ENCODE measurements around the gene ASB9. TPM values are rescaled to one million over a fixed set of nuclear protein-coding genes. Genes with fewer than 3 reads are reported as not detected.
"Not testable (repeated sequence)": the region's sequence is repeated elsewhere in the genome, so short reads cannot be mapped to it uniquely, and the experiment has no call there.

Gene ASB9
- total RNA-seq = 0.70 TPM
- long read RNA-seq, partial matches to known transcripts = 0 of 3 reads
- long read RNA-seq, other reads (novel, unspliced or antisense) = 0 of 3 reads

- intact Hi-C loops (cut with DNase I) = no loop called here
These were observed at the start of gene ASB9 for GRCh38 chrX:15269618-15270521. Gene ASB9 (minus strand): TSS chrX:15270083. CDS start chrX:15269874, 209 bp downstream.

GRCh38 chrX:15319075-15319474 is 49.2 kb upstream of the ASB9 start:
- ATAC-seq (ENCODE audit: poor library complexity) = no peak
- intact Hi-C loops (cut with DNase I) = no loop called here
- DNase-seq = no peak

More at GRCh38 chrX:15269618-15270521, at the start of gene ASB9:
- ATAC-seq (ENCODE audit: poor library complexity) (peak; percentile 57), DNase-seq (peak; percentile 41)

GRCh38 chrX:15315509-15315908 is 45.6 kb upstream of the ASB9 start, which contains the start of gene ASB11:
Gene ASB11 (minus strand): TSS chrX:15315640. CDS start chrX:15315605, 35 bp downstream.
- DNase-seq = no peak
- peak; percentile 77 for ATAC-seq (ENCODE audit: poor library complexity)
- intact Hi-C loops (cut with DNase I) = no loop called here

DNA sequence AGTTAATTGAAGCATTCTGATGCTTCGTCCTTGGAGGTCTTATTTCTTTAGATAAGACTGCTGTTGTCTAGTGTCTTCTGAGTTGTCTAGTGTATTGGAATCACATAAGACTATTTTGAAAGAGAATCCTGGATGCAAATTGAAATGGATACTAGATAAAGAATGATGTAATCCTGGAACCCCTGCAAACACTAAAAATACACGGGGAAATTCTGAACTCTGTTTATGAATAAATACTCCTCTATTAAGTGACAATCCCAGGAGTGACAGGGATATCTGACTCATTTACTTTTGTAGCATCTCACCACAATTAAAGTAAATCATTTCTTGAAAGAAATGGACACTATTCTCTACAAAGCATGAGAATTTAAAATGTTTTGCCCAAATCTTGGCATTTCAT is 44.6 kb upstream of the ASB9 start:
- peak; percentile 40 for ATAC-seq (ENCODE audit: poor library complexity)
- intact Hi-C loops (cut with DNase I) = no loop called here
- no peak for DNase-seq

DNA sequence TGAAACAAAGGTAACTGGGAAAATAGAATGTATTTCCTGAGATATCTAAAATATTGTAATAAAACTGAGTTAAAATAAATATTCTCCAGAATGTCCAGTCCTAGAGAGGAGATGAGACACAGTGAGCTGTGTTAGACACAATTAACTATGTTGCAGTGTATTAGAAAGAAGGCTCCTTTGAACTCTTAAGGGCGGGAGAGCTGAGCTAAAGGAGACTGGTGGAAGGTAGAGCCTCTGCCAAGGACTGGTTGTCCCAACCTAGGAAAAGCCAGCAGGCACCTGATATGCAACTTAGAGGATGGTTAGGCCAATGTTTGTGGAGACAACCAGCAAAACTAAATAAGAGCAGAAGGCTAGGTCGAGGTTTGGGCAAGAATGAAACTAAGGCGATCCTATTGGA is 41.2 kb upstream of the ASB9 start:
- intact Hi-C loops (cut with DNase I) = no loop called here
- peak; percentile 68 for ATAC-seq (ENCODE audit: poor library complexity)

DNA sequence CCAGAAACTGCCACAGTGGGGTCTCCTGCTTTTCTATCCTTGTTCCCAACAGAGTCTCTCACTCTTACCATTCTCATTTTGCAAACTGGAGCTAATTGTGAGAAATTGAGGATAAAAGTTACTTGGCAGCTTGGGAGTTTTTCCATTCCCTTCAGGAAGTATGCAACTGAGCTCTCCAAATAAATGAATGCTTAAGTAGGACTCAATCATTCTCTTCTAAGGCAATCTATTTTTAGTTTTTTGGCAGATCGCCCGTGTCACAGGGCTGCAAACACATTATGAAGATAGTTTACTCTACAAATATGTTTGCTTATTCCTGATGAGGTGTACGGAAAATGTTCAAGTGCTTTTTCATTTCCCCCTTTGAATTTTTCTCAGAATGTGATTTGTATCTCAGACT is 40.2 kb upstream of the ASB9 start:
- intact Hi-C loops (cut with DNase I) = no loop called here
- DNase-seq = no peak
- peak; percentile 78 for ATAC-seq (ENCODE audit: poor library complexity)

More for the DNA sequence above, 41.2 kb upstream of the ASB9 start:
- DNase-seq = no peak

DNA sequence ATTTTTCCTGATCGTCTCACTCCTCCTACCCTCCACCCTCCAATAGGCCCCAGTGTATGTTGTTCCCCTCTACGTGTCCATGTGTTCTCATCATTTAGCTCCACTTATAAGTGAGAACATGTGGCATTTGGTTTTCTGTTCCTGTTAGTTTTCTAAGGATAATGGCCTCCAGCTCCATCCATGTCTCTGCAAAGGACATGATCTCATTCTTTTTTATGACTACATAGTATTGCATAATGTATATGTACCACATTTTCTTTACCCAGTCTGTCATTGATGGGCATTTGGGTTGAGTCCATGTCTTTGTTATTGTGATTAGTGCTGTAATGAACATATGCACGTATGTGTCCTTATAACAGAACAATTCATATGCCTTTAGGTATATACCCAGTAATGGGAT is 36.0 kb upstream of the ASB9 start:
- ATAC-seq (ENCODE audit: poor library complexity); DNase-seq; intact Hi-C loops (cut with DNase I): not testable (repeated sequence)

GRCh38 chrX:15301924-15302323 is 32.0 kb upstream of the ASB9 start:
- ATAC-seq (ENCODE audit: poor library complexity) (peak; percentile 64), DNase-seq (peak; percentile 47)
- intact Hi-C loops (cut with DNase I) = no loop called here

DNA sequence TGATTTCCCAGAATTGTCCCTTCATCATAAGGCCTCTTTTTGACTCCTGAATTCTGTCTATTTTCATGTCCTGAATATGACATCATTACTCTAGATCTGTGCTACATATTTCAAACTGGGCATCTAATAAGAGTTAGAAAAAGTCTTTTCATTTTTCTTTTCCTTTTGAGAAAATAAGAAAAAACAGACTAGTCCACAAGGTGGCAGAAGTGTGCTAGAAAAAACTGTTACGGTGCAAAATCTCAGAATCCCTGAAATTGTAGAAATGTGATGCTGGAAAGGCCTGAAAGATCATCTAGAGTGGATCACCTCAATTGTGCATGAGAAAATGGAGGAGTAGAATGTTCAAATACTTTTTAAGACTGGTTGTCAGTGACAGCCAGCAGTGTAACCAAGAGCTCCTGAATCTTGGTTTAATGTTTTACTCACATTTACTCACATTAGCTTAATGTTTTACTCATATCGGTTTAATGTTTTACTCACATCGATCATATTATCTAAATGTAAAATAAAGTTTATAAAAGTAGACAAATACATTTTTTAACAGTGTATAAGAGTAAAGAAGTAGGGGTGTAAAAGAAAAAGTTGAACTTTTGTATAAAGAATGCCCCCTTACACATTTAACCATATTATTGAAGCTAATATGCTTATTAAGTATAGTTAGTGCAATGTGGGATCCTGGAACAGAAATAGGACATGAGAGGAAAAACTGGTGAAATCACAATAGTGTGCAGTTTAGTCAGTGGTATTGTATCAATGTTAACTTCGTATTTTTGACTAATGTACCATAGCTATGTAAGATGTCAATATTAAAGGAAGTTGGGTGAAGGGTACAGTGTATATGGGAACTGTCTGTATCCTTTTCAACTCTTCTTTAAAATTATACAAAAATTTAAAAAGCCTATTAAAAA is 30.3 kb upstream of the ASB9 start:
- intact Hi-C loops (cut with DNase I) = loop anchor here (10.0 kb wide), 1 partner anchor 165 kb away; no protein-coding TSS in a partner anchor

DNA sequence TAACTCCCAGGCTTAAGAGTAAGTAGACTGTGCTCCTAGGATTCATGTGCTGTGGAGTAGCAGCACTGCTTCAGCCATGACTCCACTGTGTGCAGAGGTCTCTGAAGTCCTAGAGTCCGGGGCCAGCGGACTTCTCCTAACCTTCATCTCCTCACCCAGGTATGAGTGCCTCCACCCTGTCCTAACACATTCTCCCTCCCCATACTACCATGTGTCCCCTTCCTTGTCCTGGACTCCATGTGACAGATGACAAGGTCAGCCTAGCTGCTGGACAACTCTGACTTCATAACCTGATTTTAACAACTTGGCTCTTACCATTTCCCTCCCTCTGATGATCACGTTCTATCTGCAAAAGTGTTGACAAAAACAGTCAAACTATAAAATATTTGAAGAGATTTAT is 28.9 kb upstream of the ASB9 start:
- ATAC-seq (ENCODE audit: poor library complexity) = peak; percentile 71
- no peak for DNase-seq
- intact Hi-C loops (cut with DNase I) = loop anchor here (10.0 kb wide), 1 partner anchor 166 kb away; no protein-coding TSS in a partner anchor

More for the DNA sequence above, 30.3 kb upstream of the ASB9 start:
- DNase-seq (no peak), ATAC-seq (ENCODE audit: poor library complexity) (no peak)

GRCh38 chrX:15298201-15298600 is 28.3 kb upstream of the ASB9 start:
- DNase-seq (no peak), ATAC-seq (ENCODE audit: poor library complexity) (no peak)
- intact Hi-C loops (cut with DNase I) = loop anchor here (10.0 kb wide), 1 partner anchor 167 kb away; no protein-coding TSS in a partner anchor

DNA sequence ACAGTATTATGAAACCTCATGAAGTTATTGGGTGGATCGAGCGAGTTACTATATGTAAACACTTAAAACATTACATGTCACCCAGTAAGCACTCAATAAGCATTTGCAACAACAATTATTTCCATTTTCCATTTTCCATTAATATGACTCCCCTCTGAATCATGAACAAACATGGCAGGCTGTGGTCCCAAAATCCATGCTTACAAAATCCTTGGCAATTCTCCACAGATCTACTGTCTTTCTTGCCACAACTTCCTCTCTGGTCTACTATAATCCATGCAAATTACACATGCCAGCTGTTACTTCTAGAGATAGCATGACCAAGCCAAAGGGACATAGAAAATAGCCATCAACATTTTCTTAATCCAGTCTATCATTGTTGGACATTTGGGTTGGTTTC is 23.6 kb upstream of the ASB9 start:
- ATAC-seq (ENCODE audit: poor library complexity) = no peak
- intact Hi-C loops (cut with DNase I) = loop anchor here (10.0 kb wide), 1 partner anchor 171 kb away; no protein-coding TSS in a partner anchor
- DNase-seq = no peak

- intact Hi-C loops (cut with DNase I) = loop anchor here (10.0 kb wide), 1 partner anchor 172 kb away; no protein-coding TSS in a partner anchor
- DNase-seq (no peak), ATAC-seq (ENCODE audit: poor library complexity) (no peak)
These were observed 23.0 kb upstream of the ASB9 start for GRCh38 chrX:15292861-15293260.

GRCh38 chrX:15277604-15278003 is 7.7 kb upstream of the ASB9 start:
- DNase-seq = no peak
- intact Hi-C loops (cut with DNase I) = no loop called here
- peak; percentile 63 for ATAC-seq (ENCODE audit: poor library complexity)

GRCh38 chrX:15274946-15275345 is 5.1 kb upstream of the ASB9 start:
- intact Hi-C loops (cut with DNase I) = no loop called here
- DNase-seq (no peak), ATAC-seq (ENCODE audit: poor library complexity) (no peak)

- DNase-seq; intact Hi-C loops (cut with DNase I); ATAC-seq (ENCODE audit: poor library complexity): not testable (repeated sequence)
These were observed 3.4 kb upstream of the ASB9 start for GRCh38 chrX:15273275-15273674.

- ATAC-seq (ENCODE audit: poor library complexity) = no peak
- intact Hi-C loops (cut with DNase I) = no loop called here
These were observed 1.9 kb upstream of the ASB9 start for GRCh38 chrX:15271757-15272156.

DNA sequence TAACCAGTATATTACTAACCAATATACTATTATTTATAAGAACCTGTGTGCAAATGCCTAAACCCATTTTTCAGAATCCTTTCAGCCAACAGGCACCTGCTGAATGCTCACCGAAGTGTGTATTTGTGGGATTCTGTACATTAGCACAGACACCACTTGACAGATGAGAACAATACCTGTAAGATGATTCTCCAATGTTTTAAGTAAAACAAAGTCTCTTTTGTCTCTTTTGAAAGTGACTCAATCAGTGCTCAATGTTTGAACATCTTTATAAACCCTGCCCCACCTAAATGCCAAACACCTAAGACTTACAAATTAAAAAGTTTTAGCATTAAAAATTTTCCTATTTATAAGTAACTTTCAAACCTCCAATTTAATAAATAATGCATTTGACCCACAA is 763 bp downstream of the ASB9 start:
- intact Hi-C loops (cut with DNase I) = no loop called here
- DNase-seq (no peak), ATAC-seq (ENCODE audit: poor library complexity) (no peak)

More at GRCh38 chrX:15271757-15272156, 1.9 kb upstream of the ASB9 start:
- DNase-seq = no peak

GRCh38 chrX:15254852-15255251 is 15.0 kb downstream of the ASB9 start:
- DNase-seq (no peak), ATAC-seq (ENCODE audit: poor library complexity) (no peak)
- intact Hi-C loops (cut with DNase I) = no loop called here

Measured in Right ventricle myocardium superior (tissue), 1 donor.